Caco-2 (cell line): ENCODE data around the gene DNPEP. TPM values are rescaled to one million over a fixed set of nuclear protein-coding genes. Genes with fewer than 3 reads are reported as not detected.

Source experiments
- BruUV-seq: library from RNA; stranded (reverse); fragments of 400-500 nt; replicated peaks from 2 replicates; lab custom pipeline; 2021; lab: Mats Ljungman, UMichigan
- CTCF ChIA-PET: fragments of 300-600 bp; sonication (Branson Sonifier 250); formaldehyde crosslinking; loops from one replicate; lab custom pipeline; 2022; ENCODE audit warnings: antibody characterized with exemption; lab: Charles Lee
- POLR2A ChIA-PET: fragments of 300-600 bp; sonication (Branson Sonifier 250); formaldehyde crosslinking; loops from one replicate; lab custom pipeline; 2022; ENCODE audit warnings: antibody characterized with exemption; lab: Charles Lee
- DNase-seq, 2 experiments: peaks; one replicate each; pipeline versions ENCODE4 v3.0.0 to v3.0.0-alpha.2; 2020 to 2022
- H3K27me3 ChIP-seq: replicated peaks from 2 replicates; pipeline ENCODE4 v1.6.0; 2011; ENCODE audit warnings: low read length; ENCODE audit not compliant: control insufficient read depth, insufficient read depth
- H3K36me3 ChIP-seq: 2 replicates; pipeline ENCODE4 v1.5.1; 2011; ENCODE audit warnings: low read length; ENCODE audit not compliant: control insufficient read depth, insufficient read depth
- H3K4me1 ChIP-seq: fragments of 250-450 bp; sonication (Bioruptor Pico); 2 replicates; pipeline ENCODE4 v1.5.1; 2020; ENCODE audit warnings: mild to moderate bottlenecking
- H3K4me3 ChIP-seq: 2 replicates; pipeline ENCODE4 v1.5.1; 2011; ENCODE audit warnings: low read depth, mild to moderate bottlenecking, control low read depth, low read length
- H3K9me3 ChIP-seq: fragments of 250-450 bp; sonication (Bioruptor Pico); 2 replicates; pipeline ENCODE4 v1.5.1; 2020; ENCODE audit warnings: mild to moderate bottlenecking, moderate library complexity
- H3K27ac Mint-ChIP-seq: one replicate; pipeline ENCODE4 v1.8.0; 2022; ENCODE audit warnings: mixed read lengths; ENCODE audit not compliant: unreplicated experiment
- H3K27me3 Mint-ChIP-seq: one replicate; pipeline ENCODE4 v1.8.0; 2022; ENCODE audit warnings: mixed read lengths; ENCODE audit not compliant: insufficient read depth, unreplicated experiment
- H3K36me3 Mint-ChIP-seq: one replicate; pipeline ENCODE4 v1.8.0; 2022; ENCODE audit warnings: mild to moderate bottlenecking, mixed read lengths; ENCODE audit not compliant: insufficient read depth, unreplicated experiment
- H3K4me1 Mint-ChIP-seq: one replicate; pipeline ENCODE4 v1.8.0; 2022; ENCODE audit warnings: low read depth, mixed read lengths; ENCODE audit not compliant: unreplicated experiment
- H3K4me3 Mint-ChIP-seq: one replicate; pipeline ENCODE4 v1.8.0; 2022; ENCODE audit warnings: mild to moderate bottlenecking, moderate library complexity, mixed read lengths; ENCODE audit not compliant: unreplicated experiment
- H3K9me3 Mint-ChIP-seq: one replicate; pipeline ENCODE4 v1.8.0; 2022; ENCODE audit warnings: mixed read lengths; ENCODE audit not compliant: unreplicated experiment
- intact Hi-C: fragments of 100-400 bp; cut with micrococcal nuclease; formaldehyde crosslinking; loops from one replicate; pipeline ENCODE4 v1.10.0; 2022; ENCODE audit not compliant: unreplicated experiment
- total RNA-seq: library from RNA; stranded (reverse); gene quantifications from 2 replicates; pipeline ENCODE4 v1.2.3, GENCODE V29; 2022
- TF ChIP-seq, protein P1 (sequence below), 2 experiments: fragments of 200-600 bp in 1 of 2; IDR thresholded peaks; 1 replicate in 1 of 2; 2 replicates in 1 of 2; pipeline versions ENCODE4 v1.5.1 to v1.8.0; 2011 to 2022; ENCODE audit warnings: antibody characterized with exemption in 1 of 2, control low read depth in 1 of 2, inconsistent platforms in 1 of 2, low read depth in 1 of 2, low read length in 1 of 2, mild to moderate bottlenecking in 1 of 2, moderate library complexity in 1 of 2; ENCODE audit not compliant: insufficient read depth in 1 of 2, severe bottlenecking in 1 of 2, unreplicated experiment in 1 of 2

DNPEP gene
- total RNA-seq, 1 experiment from 2014 or later, result 102 TPM

DNA sequence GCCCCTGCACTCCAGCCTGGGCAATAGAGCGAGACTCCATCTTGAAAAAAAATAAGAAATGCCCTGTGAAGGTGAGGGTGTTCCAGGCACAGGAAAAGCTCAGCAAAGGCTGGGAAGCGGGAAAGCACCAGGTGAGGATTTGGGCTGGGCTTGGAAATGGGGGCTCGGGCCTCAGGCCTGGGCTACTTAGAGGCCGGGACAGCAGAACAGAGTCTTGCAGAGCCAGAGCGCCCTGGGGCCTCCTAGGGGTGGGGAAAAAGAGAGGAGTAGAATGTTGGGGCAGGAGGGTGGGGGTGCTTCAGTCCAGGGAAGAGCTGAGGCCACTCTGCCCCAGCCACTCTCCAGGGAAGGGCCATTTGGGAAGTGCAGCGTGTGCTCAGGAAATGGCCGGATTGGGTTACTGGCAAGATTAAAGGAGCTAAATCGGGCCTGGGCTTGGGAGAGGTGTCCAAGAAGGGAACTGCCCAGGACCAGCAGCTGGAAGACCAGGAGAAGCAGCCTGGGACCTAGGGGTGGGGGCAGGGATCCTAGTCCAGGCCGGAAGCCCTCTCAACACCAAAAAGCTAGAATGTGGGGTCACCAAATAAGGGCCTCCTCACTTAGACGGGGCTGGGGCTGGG lies 16.7 kb upstream of the DNPEP start:
- H3K4me3 Mint-ChIP-seq, result no peak overlapping the region
- ChIA-PET CTCF (interaction anchor here (0.6 to 3.8 kb wide), 10 partner anchors 12 to 245 kb away, joined by 3 to 36 read pairs (median 4); partner anchors contain the start of gene DNPEP), POLR2A (interaction anchor here (0.6 kb wide), 1 partner anchor 37 kb away, joined by 3 read pairs; no protein-coding TSS in a partner anchor)
- no TSS peak for BruUV-seq
- no peaks in the 10 kb centered on the region for H3K9me3 Mint-ChIP-seq
- TF ChIP-seq, protein P1, sequence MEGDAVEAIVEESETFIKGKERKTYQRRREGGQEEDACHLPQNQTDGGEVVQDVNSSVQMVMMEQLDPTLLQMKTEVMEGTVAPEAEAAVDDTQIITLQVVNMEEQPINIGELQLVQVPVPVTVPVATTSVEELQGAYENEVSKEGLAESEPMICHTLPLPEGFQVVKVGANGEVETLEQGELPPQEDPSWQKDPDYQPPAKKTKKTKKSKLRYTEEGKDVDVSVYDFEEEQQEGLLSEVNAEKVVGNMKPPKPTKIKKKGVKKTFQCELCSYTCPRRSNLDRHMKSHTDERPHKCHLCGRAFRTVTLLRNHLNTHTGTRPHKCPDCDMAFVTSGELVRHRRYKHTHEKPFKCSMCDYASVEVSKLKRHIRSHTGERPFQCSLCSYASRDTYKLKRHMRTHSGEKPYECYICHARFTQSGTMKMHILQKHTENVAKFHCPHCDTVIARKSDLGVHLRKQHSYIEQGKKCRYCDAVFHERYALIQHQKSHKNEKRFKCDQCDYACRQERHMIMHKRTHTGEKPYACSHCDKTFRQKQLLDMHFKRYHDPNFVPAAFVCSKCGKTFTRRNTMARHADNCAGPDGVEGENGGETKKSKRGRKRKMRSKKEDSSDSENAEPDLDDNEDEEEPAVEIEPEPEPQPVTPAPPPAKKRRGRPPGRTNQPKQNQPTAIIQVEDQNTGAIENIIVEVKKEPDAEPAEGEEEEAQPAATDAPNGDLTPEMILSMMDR (IDR thresholded peaks at IDR 0.05; ENCODE audit: insufficient read depth in 1 of 2, low read depth in 1 of 2, low read length in 1 of 2, severe bottlenecking in 1 of 2, unreplicated experiment in 1 of 2), result no peak
- Histone ChIP-seq H3K9me3 (no peaks in the 10 kb centered on the region), H3K4me3 (no peak overlapping the region), H3K36me3 (no peaks in the 10 kb centered on the region), H3K27me3 (no peaks in the 10 kb centered on the region), H3K4me1 (peaks cover 16% of the 10 kb centered on the region)
- H3K4me1 Mint-ChIP-seq, result peaks cover 28% of the 10 kb centered on the region
- H3K27ac Mint-ChIP-seq, result no peak overlapping the region
- H3K36me3 Mint-ChIP-seq, result no peaks in the 10 kb centered on the region
- no peaks in the 10 kb centered on the region for H3K27me3 Mint-ChIP-seq
- intact Hi-C loops, result no loop called here
- DNase-seq, result no peak

DNA sequence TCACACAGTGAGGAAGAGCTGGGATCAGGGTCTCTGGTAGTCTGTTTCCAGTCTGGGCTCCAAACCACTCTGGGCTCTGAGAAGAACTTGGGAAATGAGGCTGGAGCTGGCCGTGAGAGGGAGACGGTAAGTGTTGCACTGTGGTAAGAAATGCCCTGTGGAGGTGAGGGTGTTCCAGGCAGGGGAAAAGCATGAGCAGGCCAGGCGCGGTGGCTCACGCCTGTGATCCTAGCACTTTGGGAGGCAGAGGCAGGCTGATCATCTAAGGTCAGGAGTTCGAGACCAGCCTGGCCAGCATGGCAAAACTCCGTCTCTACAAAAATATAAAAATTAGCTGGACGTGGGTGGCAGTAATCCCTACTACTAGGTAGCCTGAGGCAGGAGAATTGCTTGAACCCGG lies 16.1 kb upstream of the DNPEP start:
- no peak overlapping the region for H3K4me3 ChIP-seq
- H3K4me1 Mint-ChIP-seq, result peaks cover 28% of the 10 kb centered on the region
- no peaks in the 10 kb centered on the region for H3K36me3 ChIP-seq
- no peaks in the 10 kb centered on the region for H3K27me3 ChIP-seq
- DNase-seq, result no peak
- intact Hi-C loops, result loop anchor here (1.0 kb wide), 4 partner anchors 30 to 126 kb away; partner anchors contain the start of genes GMPPA and SPEG
- no peaks in the 10 kb centered on the region for H3K27me3 Mint-ChIP-seq
- TF ChIP-seq, protein P1 (IDR thresholded peaks at IDR 0.05; ENCODE audit: insufficient read depth in 1 of 2, low read depth in 1 of 2, low read length in 1 of 2, severe bottlenecking in 1 of 2, unreplicated experiment in 1 of 2), result no peak
- POLR2A ChIA-PET, result interaction anchor here (1.9 kb wide), 1 partner anchor 16 kb away, joined by 7 read pairs; the partner anchor contains the start of gene DNPEP
- H3K4me3 Mint-ChIP-seq, result no peak overlapping the region
- no peaks in the 10 kb centered on the region for H3K9me3 ChIP-seq
- no TSS peak for BruUV-seq
- H3K36me3 Mint-ChIP-seq, result no peaks in the 10 kb centered on the region
- H3K9me3 Mint-ChIP-seq, result no peaks in the 10 kb centered on the region
- H3K27ac Mint-ChIP-seq, result no peak overlapping the region
- H3K4me1 ChIP-seq, result peaks cover 19% of the 10 kb centered on the region
- CTCF ChIA-PET, result interaction anchor here (0.6 to 3.8 kb wide), 8 partner anchors 13 to 126 kb away, joined by 3 to 36 read pairs (median 6); partner anchors contain the start of gene DNPEP

DNA sequence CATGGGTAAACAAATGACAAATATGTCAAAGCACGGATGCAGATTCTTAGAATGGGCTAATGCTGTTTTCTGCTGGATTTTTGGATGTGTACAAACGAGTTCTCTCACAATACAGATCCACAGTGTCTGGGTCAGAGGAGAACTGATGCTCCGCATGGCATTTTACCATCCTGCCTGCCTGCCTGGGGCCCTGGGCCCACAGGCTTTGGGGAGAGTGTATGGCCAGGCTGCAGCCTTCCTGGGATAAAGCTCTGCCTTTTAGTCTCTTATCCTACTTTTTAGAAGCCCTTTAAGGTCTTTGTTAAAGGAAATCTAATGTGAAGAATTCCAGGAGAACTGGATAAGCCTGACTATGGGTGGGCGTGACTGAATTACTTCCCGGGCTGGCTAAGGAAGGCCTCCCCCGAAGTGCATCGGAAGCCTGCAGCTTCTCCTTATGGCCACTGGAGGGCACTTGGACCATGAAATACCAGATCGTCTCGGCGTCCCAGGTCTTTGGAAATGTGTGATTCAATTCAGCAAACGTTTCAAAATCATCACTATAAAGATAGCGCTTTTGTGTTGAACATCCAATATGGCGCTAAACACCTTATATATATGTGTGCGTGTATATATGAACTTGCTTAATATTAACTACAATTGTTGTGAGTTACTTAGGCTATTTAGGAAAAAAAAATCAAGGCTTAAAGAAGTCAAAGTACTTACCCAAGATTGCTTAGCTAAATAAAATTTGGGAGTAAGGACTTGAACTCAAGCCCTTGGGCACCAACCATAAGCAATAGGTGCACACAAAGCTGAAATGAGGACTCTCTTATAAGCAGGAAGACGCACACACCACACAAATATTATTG lies 15.2 kb upstream of the DNPEP start:
- H3K36me3 Mint-ChIP-seq, result no peaks in the 10 kb centered on the region
- CTCF ChIA-PET, result interaction anchor here (0.6 to 3.8 kb wide), 18 partner anchors 15 to 283 kb away, joined by 3 to 36 read pairs (median 5); partner anchors contain the start of genes DES, DNPEP and GMPPA

More for the DNA sequence above, 15.2 kb upstream of the DNPEP start:
- no TSS peak for BruUV-seq
- Mint-ChIP-seq H3K27me3 (no peaks in the 10 kb centered on the region), H3K4me3 (no peak overlapping the region), H3K27ac (no peak overlapping the region), H3K4me1 (peaks cover 28% of the 10 kb centered on the region), H3K9me3 (no peaks in the 10 kb centered on the region)
- intact Hi-C loops, result loop anchor here (1.0 kb wide), 4 partner anchors 31 to 127 kb away; partner anchors contain the start of genes GMPPA and SPEG
- TF ChIP-seq, protein P1 (IDR thresholded peaks at IDR 0.05; ENCODE audit: insufficient read depth in 1 of 2, low read depth in 1 of 2, low read length in 1 of 2, severe bottlenecking in 1 of 2, unreplicated experiment in 1 of 2), result peak; percentile 82 to 95
- Histone ChIP-seq H3K36me3 (no peaks in the 10 kb centered on the region), H3K4me3 (no peak overlapping the region), H3K9me3 (no peaks in the 10 kb centered on the region), H3K4me1 (peaks cover 28% of the 10 kb centered on the region), H3K27me3 (no peaks in the 10 kb centered on the region)
- peak; percentile 78 to 80 for DNase-seq
- POLR2A ChIA-PET, result interaction anchor here (1.9 kb wide), 1 partner anchor 16 kb away, joined by 7 read pairs; the partner anchor contains the start of gene DNPEP
